AG04449 (cell line): ENCODE data around the gene SET.

Experiments
- CTCF ChIA-PET: fragments of 350-600 bp; formaldehyde crosslinking; extraction: SDS; loops from one replicate; lab custom pipeline; 2021; ENCODE audit warnings: antibody characterized with exemption; lab: Yijun Ruan, JAX
- POLR2A ChIA-PET: fragments of 400-600, 350-600 bp; formaldehyde crosslinking; extraction: SDS; loops from one replicate; lab custom pipeline; 2020; ENCODE audit warnings: antibody characterized with exemption, inconsistent platforms; lab: Yijun Ruan, JAX
- DNase-seq: peaks from one replicate; pipeline ENCODE4 v3.0.0-alpha.2; 2010; ENCODE audit warnings: low read depth, low spot score
- H3K4me3 ChIP-seq: 2 replicates; pipeline ENCODE4 v1.5.1; 2011; ENCODE audit warnings: low read depth, mild to moderate bottlenecking, control low read depth, low read length
- CTCF ChIP-seq: IDR thresholded peaks from one replicate; pipeline ENCODE4 v1.5.1; 2011; ENCODE audit warnings: mild to moderate bottlenecking, moderate library complexity, low read length, control low read depth, inconsistent platforms; ENCODE audit not compliant: insufficient read depth; ENCODE audit errors: missing control alignments

Gene SET

GRCh38 chr9:128669786-128670185, 19.2 kb upstream of the SET start:
- no peak for DNase-seq

GRCh38 chr9:128675382-128675781, 13.6 kb upstream of the SET start:
- no peak for DNase-seq
- ChIA-PET CTCF (interaction anchor here (0.6 to 1.7 kb wide), 2 partner anchors 10 to 26 kb away, joined by 3 to 4 read pairs; partner anchors contain the start of gene PKN3), POLR2A (no interaction called here)
- no peak overlapping the region for H3K4me3 ChIP-seq
- TF ChIP-seq CTCF, result no peak

More at GRCh38 chr9:128669786-128670185, 19.2 kb upstream of the SET start:
- ChIA-PET POLR2A (interaction anchor here (1.2 kb wide), 1 partner anchor 239 kb away, joined by 6 read pairs; no protein-coding TSS in a partner anchor), CTCF (interaction anchor here (1.4 kb wide), 1 partner anchor 32 kb away, joined by 5 read pairs; the partner anchor contains the start of gene PKN3)
- no peak for TF ChIP-seq CTCF
- H3K4me3 ChIP-seq, result no peak overlapping the region

- POLR2A ChIA-PET, result no interaction called here
- TF ChIP-seq CTCF, result no peak
- H3K4me3 ChIP-seq, result no peak overlapping the region
- DNase-seq, result no peak
- CTCF ChIA-PET, result no interaction called here
These were observed 11.2 kb upstream of the SET start for GRCh38 chr9:128677794-128678193.

GRCh38 chr9:128683340-128684064, 5.5 kb upstream of the SET start:
- POLR2A ChIA-PET, result interaction anchor here (0.5 to 1.6 kb wide), 3 partner anchors 25 to 384 kb away, joined by 3 to 7 read pairs (median 5); no protein-coding TSS in a partner anchor

GRCh38 chr9:128684065-128684324, 5.0 kb upstream of the SET start:
- TF ChIP-seq CTCF, result no peak
- peak overlapping the region; percentile 74 for H3K4me3 ChIP-seq
- DNase-seq, result no peak
- POLR2A ChIA-PET, result interaction anchor here (0.5 to 1.6 kb wide), 4 partner anchors 26 to 384 kb away, joined by 3 to 7 read pairs (median 4); no protein-coding TSS in a partner anchor
- CTCF ChIA-PET, result interaction anchor here (1.1 to 2.6 kb wide), 5 partner anchors 18 to 246 kb away, joined by 3 to 11 read pairs (median 4); partner anchors contain the start of gene PKN3

More at GRCh38 chr9:128683340-128684064, 5.5 kb upstream of the SET start:
- CTCF ChIA-PET, result interaction anchor here (1.1 to 2.6 kb wide), 4 partner anchors 18 to 87 kb away, joined by 3 to 11 read pairs (median 8); partner anchors contain the start of gene PKN3
- H3K4me3 ChIP-seq, result peak overlapping the region; percentile 74
- no peak for TF ChIP-seq CTCF
- DNase-seq, result no peak

- DNase-seq, result no peak
- ChIA-PET CTCF (interaction anchor here (1.1 to 2.6 kb wide), 7 partner anchors 9 to 246 kb away, joined by 3 to 11 read pairs (median 4); partner anchors contain the start of genes ENDOG and PKN3), POLR2A (interaction anchor here (1.1 to 1.6 kb wide), 4 partner anchors 24 to 51 kb away, joined by 3 to 7 read pairs (median 4); no protein-coding TSS in a partner anchor)
- no peak for TF ChIP-seq CTCF
- peak overlapping the region; percentile 74 for H3K4me3 ChIP-seq
These were observed 4.5 kb upstream of the SET start for GRCh38 chr9:128684325-128685199.
